GM12801 (cell line): ENCODE results near the gene PPIL6.

Experiments used
- CTCF ChIP-seq: IDR thresholded peaks from one replicate; pipeline ENCODE4 v1.5.1; 2011; ENCODE audit warnings: control low read depth; ENCODE audit not compliant: insufficient read length; ENCODE audit errors: extremely low read depth

PPIL6 gene

GRCh38 chr6:109473120-109473519 lies 32.7 kb upstream of the PPIL6 start:
- no peak for TF ChIP-seq CTCF

GRCh38 chr6:109472132-109472995 lies 31.9 kb upstream of the PPIL6 start:
- no peak for TF ChIP-seq CTCF

- no peak for TF ChIP-seq CTCF
These were observed 30.8 kb upstream of the PPIL6 start for GRCh38 chr6:109471105-109471810.

- no peak for TF ChIP-seq CTCF
These were observed 29.3 kb upstream of the PPIL6 start for GRCh38 chr6:109469591-109470189.

GRCh38 chr6:109467696-109468095 lies 27.3 kb upstream of the PPIL6 start:
- TF ChIP-seq CTCF, result no peak

GRCh38 chr6:109466212-109466923 lies 25.9 kb upstream of the PPIL6 start:
- TF ChIP-seq CTCF, result no peak

GRCh38 chr6:109465772-109466171 lies 25.3 kb upstream of the PPIL6 start:
- no peak for TF ChIP-seq CTCF
